ENCODE results near the gene LRP1B. TPM values are rescaled to one million over a fixed set of nuclear protein-coding genes. Genes with fewer than 3 reads are reported as not detected.

LRP1B gene
- total RNA-seq, 1 donor from 2014 or later = not detected

DNA sequence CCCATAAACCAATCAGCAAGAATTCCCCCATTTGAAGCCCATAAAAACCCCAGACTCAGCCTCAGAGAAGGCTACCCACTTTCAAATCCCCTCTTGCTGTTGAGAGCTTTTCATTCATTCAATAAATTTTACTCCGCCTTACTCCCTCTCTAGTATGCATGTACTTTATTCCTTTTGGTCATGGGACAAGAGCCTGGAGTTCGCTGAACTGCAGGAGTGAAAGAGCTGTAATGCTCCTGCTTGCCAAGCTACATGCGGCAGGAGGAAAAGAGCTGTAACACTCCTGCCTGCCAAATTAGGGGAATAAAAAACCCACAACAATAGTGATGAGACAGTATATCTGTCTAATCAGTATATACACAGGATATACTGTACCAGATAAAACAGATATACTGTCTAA, 1261.7 kb downstream of the LRP1B start:
- intact Hi-C loops (cut with micrococcal nuclease) = no loop called here
- ChIA-PET POLR2A (no interaction called here), CTCF (no interaction called here)
- TF ChIP-seq, protein P1, sequence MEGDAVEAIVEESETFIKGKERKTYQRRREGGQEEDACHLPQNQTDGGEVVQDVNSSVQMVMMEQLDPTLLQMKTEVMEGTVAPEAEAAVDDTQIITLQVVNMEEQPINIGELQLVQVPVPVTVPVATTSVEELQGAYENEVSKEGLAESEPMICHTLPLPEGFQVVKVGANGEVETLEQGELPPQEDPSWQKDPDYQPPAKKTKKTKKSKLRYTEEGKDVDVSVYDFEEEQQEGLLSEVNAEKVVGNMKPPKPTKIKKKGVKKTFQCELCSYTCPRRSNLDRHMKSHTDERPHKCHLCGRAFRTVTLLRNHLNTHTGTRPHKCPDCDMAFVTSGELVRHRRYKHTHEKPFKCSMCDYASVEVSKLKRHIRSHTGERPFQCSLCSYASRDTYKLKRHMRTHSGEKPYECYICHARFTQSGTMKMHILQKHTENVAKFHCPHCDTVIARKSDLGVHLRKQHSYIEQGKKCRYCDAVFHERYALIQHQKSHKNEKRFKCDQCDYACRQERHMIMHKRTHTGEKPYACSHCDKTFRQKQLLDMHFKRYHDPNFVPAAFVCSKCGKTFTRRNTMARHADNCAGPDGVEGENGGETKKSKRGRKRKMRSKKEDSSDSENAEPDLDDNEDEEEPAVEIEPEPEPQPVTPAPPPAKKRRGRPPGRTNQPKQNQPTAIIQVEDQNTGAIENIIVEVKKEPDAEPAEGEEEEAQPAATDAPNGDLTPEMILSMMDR (IDR thresholded peaks at IDR 0.05) = no peak
- H3K4me1 Mint-ChIP-seq = no peaks in the 10 kb centered on the region
- peaks cover 6% of the 10 kb centered on the region for H3K9me3 Mint-ChIP-seq
- no peak for DNase-seq
- ATAC-seq (ENCODE audit: low read depth) = no peak
- no peak overlapping the region for H3K27ac Mint-ChIP-seq
- H3K36me3 Mint-ChIP-seq (ENCODE audit: low read depth) = no peaks in the 10 kb centered on the region
- no peaks in the 10 kb centered on the region for H3K27me3 Mint-ChIP-seq
- no peak overlapping the region for H3K4me3 Mint-ChIP-seq

GRCh38 chr2:140865837-140866236, 1265.0 kb downstream of the LRP1B start:
- H3K4me1 Mint-ChIP-seq = no peaks in the 10 kb centered on the region
- H3K27me3 Mint-ChIP-seq = no peaks in the 10 kb centered on the region
- POLR2A ChIA-PET = no interaction called here
- TF ChIP-seq, protein P1 (IDR thresholded peaks at IDR 0.05) = no peak
- no peak overlapping the region for H3K4me3 Mint-ChIP-seq
- intact Hi-C loops (cut with micrococcal nuclease) = no loop called here
- CTCF ChIA-PET = no interaction called here
- H3K9me3 Mint-ChIP-seq = peaks cover 6% of the 10 kb centered on the region
- H3K27ac Mint-ChIP-seq = no peak overlapping the region
- H3K36me3 Mint-ChIP-seq (ENCODE audit: low read depth) = no peaks in the 10 kb centered on the region
- DNase-seq (no peak), ATAC-seq (ENCODE audit: low read depth) (no peak)

- Mint-ChIP-seq H3K27ac (no peak overlapping the region), H3K27me3 (no peaks in the 10 kb centered on the region), H3K9me3 (peaks cover 4% of the 10 kb centered on the region), H3K4me1 (no peaks in the 10 kb centered on the region), H3K36me3 (ENCODE audit: low read depth) (no peaks in the 10 kb centered on the region), H3K4me3 (no peak overlapping the region)
- intact Hi-C loops (cut with micrococcal nuclease) = no loop called here
- ATAC-seq (ENCODE audit: low read depth) (no peak), DNase-seq (no peak)
- TF ChIP-seq, protein P1 (IDR thresholded peaks at IDR 0.05) = no peak
- CTCF ChIA-PET = no interaction called here
- POLR2A ChIA-PET = no interaction called here
Observed at GRCh38 chr2:140863713-140864112, 1267.1 kb downstream of the LRP1B start.

- peaks cover 3% of the 10 kb centered on the region for H3K9me3 Mint-ChIP-seq
- H3K4me3 Mint-ChIP-seq = no peak overlapping the region
- TF ChIP-seq, protein P1 (IDR thresholded peaks at IDR 0.05) = no peak
- ChIA-PET POLR2A (no interaction called here), CTCF (no interaction called here)
- H3K4me1 Mint-ChIP-seq = no peaks in the 10 kb centered on the region
- DNase-seq = no peak
- intact Hi-C loops (cut with micrococcal nuclease) = no loop called here
- H3K27ac Mint-ChIP-seq = no peak overlapping the region
- no peak for ATAC-seq (ENCODE audit: low read depth)
- H3K27me3 Mint-ChIP-seq = no peaks in the 10 kb centered on the region
- H3K36me3 Mint-ChIP-seq (ENCODE audit: low read depth) = no peaks in the 10 kb centered on the region
Observed at GRCh38 chr2:140862181-140862580, 1268.6 kb downstream of the LRP1B start.

GRCh38 chr2:140861666-140862065, 1269.2 kb downstream of the LRP1B start:
- no peak overlapping the region for H3K4me3 Mint-ChIP-seq
- no peaks in the 10 kb centered on the region for H3K27me3 Mint-ChIP-seq
- ChIA-PET POLR2A (no interaction called here), CTCF (no interaction called here)
- intact Hi-C loops (cut with micrococcal nuclease) = no loop called here
- TF ChIP-seq, protein P1 (IDR thresholded peaks at IDR 0.05) = no peak
- H3K4me1 Mint-ChIP-seq = no peaks in the 10 kb centered on the region
- no peak overlapping the region for H3K27ac Mint-ChIP-seq
- H3K9me3 Mint-ChIP-seq = peaks cover 3% of the 10 kb centered on the region
- no peak for ATAC-seq (ENCODE audit: low read depth)
- H3K36me3 Mint-ChIP-seq (ENCODE audit: low read depth) = no peaks in the 10 kb centered on the region
- DNase-seq = no peak

All from activated B cell treated with CpG ODN at 0.5 μM for 24 hours (primary cell).